Panc1 (cell line): ENCODE results near the gene LSS. TPM values are rescaled to one million over a fixed set of nuclear protein-coding genes. Genes with fewer than 3 reads are reported as not detected.

Source experiments
- ATAC-seq: fragments of 200-7000 bp; cut with Tn5 transposase; 2 replicates; pipeline ENCODE4 v1.9.1; 2020; ENCODE audit warnings: mild to moderate bottlenecking, moderate library complexity
- BruUV-seq: library from RNA; stranded (reverse); fragments of 400-500 nt; replicated peaks from 2 replicates; lab custom pipeline; 2021; lab: Mats Ljungman, UMichigan
- CTCF ChIA-PET: fragments of 300-600 bp; sonication (Branson Sonifier 250); formaldehyde crosslinking; loops from one replicate; lab custom pipeline; 2022; ENCODE audit warnings: antibody characterized with exemption; lab: Charles Lee
- POLR2A ChIA-PET: fragments of 300-600 bp; sonication (Branson Sonifier 250); formaldehyde crosslinking; loops from one replicate; lab custom pipeline; 2022; ENCODE audit warnings: antibody characterized with exemption; lab: Charles Lee
- DNase-seq: peaks from one replicate; pipeline ENCODE4 v3.0.0-alpha.2; 2010; ENCODE audit warnings: low read depth, low spot score
- H3K27ac ChIP-seq: 2 replicates; pipeline ENCODE4 v1.5.1; 2011; ENCODE audit warnings: mild to moderate bottlenecking, low read length, inconsistent platforms
- H3K27me3 ChIP-seq: fragments of 200-500 bp; sonication (Bioruptor generic); 2 replicates; pipeline ENCODE4 v1.6.0; 2014; ENCODE audit warnings: low read length, inconsistent platforms; ENCODE audit not compliant: control insufficient read depth, insufficient read depth
- H3K36me3 ChIP-seq: fragments of 200-500 bp; sonication (Bioruptor generic); 2 replicates; pipeline ENCODE4 v1.5.1; 2014; ENCODE audit warnings: inconsistent platforms, mild to moderate bottlenecking, low read length, moderate library complexity; ENCODE audit not compliant: control insufficient read depth, insufficient read depth
- H3K4me1 ChIP-seq: 2 replicates; pipeline ENCODE4 v1.5.1; 2011; ENCODE audit warnings: inconsistent platforms, mild to moderate bottlenecking, low read length, moderate library complexity; ENCODE audit not compliant: control insufficient read depth, insufficient read depth
- H3K4me3 ChIP-seq, 2 experiments: 2 replicates each; pipeline ENCODE4 v1.5.1; 2011 to 2012; ENCODE audit warnings: low read depth in 2 of 2, low read length in 2 of 2, mild to moderate bottlenecking in 2 of 2, inconsistent platforms in 1 of 2, moderate library complexity in 1 of 2
- H3K9me3 ChIP-seq: fragments of 200-500 bp; sonication (Bioruptor generic); 2 replicates; pipeline ENCODE4 v1.5.1; 2014; ENCODE audit warnings: low read depth, mild to moderate bottlenecking, inconsistent platforms, low read length, moderate library complexity; ENCODE audit not compliant: control insufficient read depth, insufficient read depth
- POLR2AphosphoS5 ChIP-seq: IDR thresholded peaks from 2 replicates; pipeline ENCODE4 v1.6.1; 2012; ENCODE audit warnings: mild to moderate bottlenecking, low read depth, low read length, moderate library complexity
- SIN3A ChIP-seq: IDR thresholded peaks from 2 replicates; pipeline ENCODE4 v1.6.1; 2012; ENCODE audit warnings: low read depth, mild to moderate bottlenecking, low read length, moderate library complexity, borderline replicate concordance; ENCODE audit not compliant: insufficient read depth
- TCF7L2 ChIP-seq: IDR thresholded peaks from 2 replicates; pipeline ENCODE4 v1.6.1; 2011; ENCODE audit warnings: mild to moderate bottlenecking, low read depth, low read length, inconsistent platforms
- in situ Hi-C: cut with HindIII; loops from 2 replicates; pipeline ENCODE4 v1.10.0; 2016; ENCODE audit warnings: low sequenced_read_pairs, low pct_unique_long_range_greater_than_20kb
- intact Hi-C: fragments of 100-400 bp; cut with micrococcal nuclease; formaldehyde crosslinking; loops from one replicate; pipeline ENCODE4 v1.10.0; 2022; ENCODE audit not compliant: unreplicated experiment
- total RNA-seq: library from RNA; stranded (reverse); gene quantifications from one replicate; pipeline ENCODE4 v1.2.1, GENCODE V29; 2021; ENCODE audit not compliant: unreplicated experiment
- TF ChIP-seq, protein P1 (sequence below), 2 experiments: IDR thresholded peaks; 2 replicates each; pipeline ENCODE4 v1.6.1; 2011 to 2012; ENCODE audit warnings: low read depth in 2 of 2, control low read depth in 1 of 2, low read length in 1 of 2, mild to moderate bottlenecking in 1 of 2, moderate library complexity in 1 of 2; ENCODE audit not compliant: insufficient read depth in 1 of 2
- TF ChIP-seq, protein P2 (sequence below): fragments of 450-650 bp; IDR thresholded peaks from 2 replicates; pipeline ENCODE4 v1.5.1; 2017; ENCODE audit warnings: mild to moderate bottlenecking

The LSS gene
- total RNA-seq, 1 experiment from 2014 or later = 111 TPM

DNA sequence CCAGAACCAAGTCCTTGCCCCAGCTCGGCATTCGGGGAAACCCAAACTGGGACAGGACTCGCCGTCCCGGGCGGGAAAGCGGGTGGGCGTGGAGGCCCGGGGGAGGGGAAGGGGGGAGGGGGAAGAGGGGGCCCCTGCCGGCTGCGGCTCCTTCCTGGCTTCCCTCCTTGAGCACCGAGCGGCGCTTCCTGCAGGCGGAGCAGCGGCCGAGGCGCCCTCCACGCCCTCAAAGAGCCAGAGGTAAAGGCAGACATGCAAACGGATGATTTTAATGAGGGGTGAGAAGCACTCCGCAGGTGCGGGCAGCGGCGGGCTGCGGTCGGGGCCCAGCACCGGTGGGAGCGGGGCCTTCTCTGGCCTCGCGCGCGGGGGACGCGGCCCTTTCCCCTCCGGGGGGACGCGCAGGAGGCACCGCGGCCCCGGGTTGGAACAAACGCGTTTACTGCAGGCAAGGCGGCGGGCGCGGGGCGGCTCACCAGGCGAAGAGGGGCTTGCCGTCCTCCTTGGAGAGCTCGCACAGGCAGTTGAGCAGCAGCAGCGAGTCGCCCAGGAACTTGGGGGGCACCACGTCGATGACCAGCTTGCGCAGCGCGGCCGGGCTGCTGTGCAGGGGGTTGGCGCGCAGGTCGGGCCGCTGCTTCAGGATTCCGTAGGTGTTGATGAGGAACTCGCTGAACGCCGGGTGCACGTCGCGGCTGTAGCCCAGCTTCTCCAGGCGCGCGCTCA lies 67.5 kb downstream of the LSS start:
- Histone ChIP-seq H3K36me3 (no peaks in the 10 kb centered on the region), H3K27ac (no peak overlapping the region), H3K4me3 (no peak overlapping the region), H3K4me1 (no peaks in the 10 kb centered on the region), H3K9me3 (no peaks in the 10 kb centered on the region), H3K27me3 (no peaks in the 10 kb centered on the region)
- TF ChIP-seq POLR2AphosphoS5 (no peak), SIN3A (no peak), TCF7L2 (no peak)
- TF ChIP-seq, protein P1, sequence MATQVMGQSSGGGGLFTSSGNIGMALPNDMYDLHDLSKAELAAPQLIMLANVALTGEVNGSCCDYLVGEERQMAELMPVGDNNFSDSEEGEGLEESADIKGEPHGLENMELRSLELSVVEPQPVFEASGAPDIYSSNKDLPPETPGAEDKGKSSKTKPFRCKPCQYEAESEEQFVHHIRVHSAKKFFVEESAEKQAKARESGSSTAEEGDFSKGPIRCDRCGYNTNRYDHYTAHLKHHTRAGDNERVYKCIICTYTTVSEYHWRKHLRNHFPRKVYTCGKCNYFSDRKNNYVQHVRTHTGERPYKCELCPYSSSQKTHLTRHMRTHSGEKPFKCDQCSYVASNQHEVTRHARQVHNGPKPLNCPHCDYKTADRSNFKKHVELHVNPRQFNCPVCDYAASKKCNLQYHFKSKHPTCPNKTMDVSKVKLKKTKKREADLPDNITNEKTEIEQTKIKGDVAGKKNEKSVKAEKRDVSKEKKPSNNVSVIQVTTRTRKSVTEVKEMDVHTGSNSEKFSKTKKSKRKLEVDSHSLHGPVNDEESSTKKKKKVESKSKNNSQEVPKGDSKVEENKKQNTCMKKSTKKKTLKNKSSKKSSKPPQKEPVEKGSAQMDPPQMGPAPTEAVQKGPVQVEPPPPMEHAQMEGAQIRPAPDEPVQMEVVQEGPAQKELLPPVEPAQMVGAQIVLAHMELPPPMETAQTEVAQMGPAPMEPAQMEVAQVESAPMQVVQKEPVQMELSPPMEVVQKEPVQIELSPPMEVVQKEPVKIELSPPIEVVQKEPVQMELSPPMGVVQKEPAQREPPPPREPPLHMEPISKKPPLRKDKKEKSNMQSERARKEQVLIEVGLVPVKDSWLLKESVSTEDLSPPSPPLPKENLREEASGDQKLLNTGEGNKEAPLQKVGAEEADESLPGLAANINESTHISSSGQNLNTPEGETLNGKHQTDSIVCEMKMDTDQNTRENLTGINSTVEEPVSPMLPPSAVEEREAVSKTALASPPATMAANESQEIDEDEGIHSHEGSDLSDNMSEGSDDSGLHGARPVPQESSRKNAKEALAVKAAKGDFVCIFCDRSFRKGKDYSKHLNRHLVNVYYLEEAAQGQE (IDR thresholded peaks at IDR 0.05; ENCODE audit: insufficient read depth in 1 of 2, low read depth in 2 of 2, low read length in 1 of 2) = no peak
- TF ChIP-seq, protein P2, sequence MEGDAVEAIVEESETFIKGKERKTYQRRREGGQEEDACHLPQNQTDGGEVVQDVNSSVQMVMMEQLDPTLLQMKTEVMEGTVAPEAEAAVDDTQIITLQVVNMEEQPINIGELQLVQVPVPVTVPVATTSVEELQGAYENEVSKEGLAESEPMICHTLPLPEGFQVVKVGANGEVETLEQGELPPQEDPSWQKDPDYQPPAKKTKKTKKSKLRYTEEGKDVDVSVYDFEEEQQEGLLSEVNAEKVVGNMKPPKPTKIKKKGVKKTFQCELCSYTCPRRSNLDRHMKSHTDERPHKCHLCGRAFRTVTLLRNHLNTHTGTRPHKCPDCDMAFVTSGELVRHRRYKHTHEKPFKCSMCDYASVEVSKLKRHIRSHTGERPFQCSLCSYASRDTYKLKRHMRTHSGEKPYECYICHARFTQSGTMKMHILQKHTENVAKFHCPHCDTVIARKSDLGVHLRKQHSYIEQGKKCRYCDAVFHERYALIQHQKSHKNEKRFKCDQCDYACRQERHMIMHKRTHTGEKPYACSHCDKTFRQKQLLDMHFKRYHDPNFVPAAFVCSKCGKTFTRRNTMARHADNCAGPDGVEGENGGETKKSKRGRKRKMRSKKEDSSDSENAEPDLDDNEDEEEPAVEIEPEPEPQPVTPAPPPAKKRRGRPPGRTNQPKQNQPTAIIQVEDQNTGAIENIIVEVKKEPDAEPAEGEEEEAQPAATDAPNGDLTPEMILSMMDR = no peak
- BruUV-seq = no TSS peak
- intact Hi-C loops = no loop called here
- CTCF ChIA-PET = interaction anchor here (0.7 kb wide), 1 partner anchor 19 kb away, joined by 3 read pairs; no protein-coding TSS in a partner anchor
- ATAC-seq (0 out of 2 replicates have a peak, but pooled peaks have one; percentile 32), DNase-seq (no peak)
- in situ Hi-C loops = no loop called here
- POLR2A ChIA-PET = no interaction called here

DNA sequence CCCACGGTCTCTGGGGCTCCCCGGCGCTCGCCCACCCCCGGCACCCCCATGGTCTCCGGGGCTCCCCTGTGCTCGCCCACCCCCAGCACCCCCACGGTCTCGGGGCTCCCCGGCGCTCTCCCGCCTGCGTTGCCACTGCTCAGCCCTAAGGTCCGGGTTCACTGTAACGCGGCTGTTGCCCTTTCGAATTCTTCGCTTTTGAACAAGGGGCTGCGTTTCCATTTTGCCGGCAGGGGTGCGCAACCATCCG lies 68.0 kb downstream of the LSS start:
- ATAC-seq = no peak

More for the DNA sequence above, 68.0 kb downstream of the LSS start:
- in situ Hi-C loops = no loop called here
- DNase-seq = no peak
- TF ChIP-seq, protein P2 = no peak
- TF ChIP-seq POLR2AphosphoS5 (no peak), SIN3A (no peak)
- TF ChIP-seq, protein P1 (IDR thresholded peaks at IDR 0.05; ENCODE audit: insufficient read depth in 1 of 2, low read depth in 2 of 2, low read length in 1 of 2) = no peak
- ChIA-PET CTCF (no interaction called here), POLR2A (no interaction called here)
- Histone ChIP-seq H3K4me1 (no peaks in the 10 kb centered on the region), H3K4me3 (no peak overlapping the region), H3K36me3 (no peaks in the 10 kb centered on the region), H3K27me3 (no peaks in the 10 kb centered on the region), H3K27ac (no peak overlapping the region), H3K9me3 (no peaks in the 10 kb centered on the region)
- no TSS peak for BruUV-seq
- intact Hi-C loops = no loop called here
